COLO829 (cell line): ENCODE results near the gene SLC4A2.
"Not testable (repeated sequence)": the region's sequence is repeated elsewhere in the genome, so short reads cannot be mapped to it uniquely, and the experiment has no call there.

ENCODE experiments used
- DNase-seq: peaks from one replicate; pipeline ENCODE4 v3.0.0; 2012; ENCODE audit warnings: low spot score

SLC4A2 gene

GRCh38 chr7:151059367-151060112 is at the start of gene SLC4A2:
TSS of gene SLC4A2 (plus strand) at chr7:151059589. CDS start at chr7:151061988, 2,399 bp downstream.
- DNase-seq, result no peak

- no peak for DNase-seq
These were observed 49.4 kb upstream of the SLC4A2 start for GRCh38 chr7:151010037-151010306.

GRCh38 chr7:151010307-151011096 is 48.9 kb upstream of the SLC4A2 start:
- DNase-seq, result no peak

GRCh38 chr7:151011097-151011409 is 48.3 kb upstream of the SLC4A2 start:
- no peak for DNase-seq

- not testable (repeated sequence) for DNase-seq
These were observed 47.8 kb upstream of the SLC4A2 start for GRCh38 chr7:151011616-151012015.

- no peak for DNase-seq
These were observed 47.2 kb upstream of the SLC4A2 start for GRCh38 chr7:151012031-151012692.

- peak; percentile 56 for DNase-seq
These were observed 46.5 kb upstream of the SLC4A2 start for GRCh38 chr7:151012911-151013347.

GRCh38 chr7:151013356-151013732 is 46.0 kb upstream of the SLC4A2 start:
- no peak for DNase-seq

- DNase-seq, result no peak
These were observed 45.5 kb upstream of the SLC4A2 start for GRCh38 chr7:151013733-151014497.

GRCh38 chr7:151014950-151015349 is 44.4 kb upstream of the SLC4A2 start:
- DNase-seq, result no peak

GRCh38 chr7:151015967-151016366 is 43.4 kb upstream of the SLC4A2 start:
- DNase-seq, result no peak

GRCh38 chr7:151016505-151016904 is 42.9 kb upstream of the SLC4A2 start:
- DNase-seq, result no peak

- no peak for DNase-seq
These were observed 42.4 kb upstream of the SLC4A2 start for GRCh38 chr7:151016942-151017341.

GRCh38 chr7:151017370-151017952 is 41.9 kb upstream of the SLC4A2 start:
- no peak for DNase-seq

- DNase-seq, result peak; percentile 48
These were observed 41.4 kb upstream of the SLC4A2 start for GRCh38 chr7:151017953-151018420.

- DNase-seq, result no peak
These were observed 40.8 kb upstream of the SLC4A2 start for GRCh38 chr7:151018421-151019129.

GRCh38 chr7:151019130-151019447 is 40.3 kb upstream of the SLC4A2 start:
- DNase-seq, result no peak

GRCh38 chr7:151020231-151020630 is 39.2 kb upstream of the SLC4A2 start:
- no peak for DNase-seq

GRCh38 chr7:151023232-151023631 is 36.2 kb upstream of the SLC4A2 start:
- DNase-seq, result no peak

GRCh38 chr7:151024435-151025056 is 34.8 kb upstream of the SLC4A2 start, which contains the start of gene ATG9B:
TSS of gene ATG9B (minus strand) at chr7:151024494. CDS start at chr7:151024423, 71 bp downstream.
- DNase-seq, result no peak
